IPS DF 6.9 (cell line): ENCODE results near the gene NUB1.

ENCODE experiments used
- DNase-seq: peaks from one replicate; pipeline ENCODE4 v3.0.0-alpha.2; 2013; ENCODE audit warnings: low read depth, low spot score
- H3K27ac ChIP-seq: one replicate; pipeline ENCODE4 v1.5.1; 2013; ENCODE audit warnings: low read length, control low read depth
- H3K27me3 ChIP-seq: 2 replicates; pipeline ENCODE4 v1.6.1; 2013; ENCODE audit warnings: mild to moderate bottlenecking, low read length; ENCODE audit not compliant: control insufficient read depth, insufficient read depth
- H3K36me3 ChIP-seq: 2 replicates; pipeline ENCODE4 v1.6.1; 2013; ENCODE audit warnings: low read length; ENCODE audit not compliant: control insufficient read depth, insufficient read depth
- H3K4me1 ChIP-seq: 2 replicates; pipeline ENCODE4 v1.6.1; 2013; ENCODE audit warnings: low read length; ENCODE audit not compliant: control insufficient read depth, insufficient read depth
- H3K4me3 ChIP-seq: 2 replicates; pipeline ENCODE4 v1.5.1; 2013; ENCODE audit warnings: mild to moderate bottlenecking, low read length
- H3K9me3 ChIP-seq: 2 replicates; pipeline ENCODE4 v1.6.1; 2013; ENCODE audit warnings: low read length, inconsistent platforms; ENCODE audit not compliant: control insufficient read depth, insufficient read depth
- WGBS: extraction: QIAGEN DNeasy Blood & Tissue Kit; methylation state at CpG from one replicate; pipeline ENCODE4 v1.1.7; 2013; ENCODE audit warnings: mixed read lengths, missing lambda C conversion rate; ENCODE audit not compliant: insufficient read length, insufficient coverage; 5-methylcytosine and 5-hydroxymethylcytosine counted together

The NUB1 gene

GRCh38 chr7:151343516-151343915 is 1.9 kb downstream of the NUB1 start:
- no peaks in the 10 kb centered on the region for H3K9me3 ChIP-seq
- no peaks in the 10 kb centered on the region for H3K4me1 ChIP-seq
- DNase-seq, result no peak
- H3K27ac ChIP-seq, result no peak overlapping the region
- WGBS, result no CpG with 5 or more reads among the region's 9 CpGs
- peaks cover 4% of the 10 kb centered on the region; the same call in 1 of the 2 replicates for H3K36me3 ChIP-seq
- H3K27me3 ChIP-seq, result no peaks in the 10 kb centered on the region
- no peak overlapping the region for H3K4me3 ChIP-seq

GRCh38 chr7:151345576-151346469 is 4.2 kb downstream of the NUB1 start:
- Histone ChIP-seq H3K36me3 (peaks cover 4% of the 10 kb centered on the region; the same call in 1 of the 2 replicates), H3K27me3 (no peaks in the 10 kb centered on the region), H3K4me1 (no peaks in the 10 kb centered on the region), H3K27ac (no peak overlapping the region), H3K4me3 (no peak overlapping the region), H3K9me3 (no peaks in the 10 kb centered on the region)
- no CpG with 5 or more reads among the region's 2 CpGs for WGBS
- DNase-seq, result no peak

- no peak for DNase-seq
- no peak overlapping the region for H3K4me3 ChIP-seq
- no peaks in the 10 kb centered on the region for H3K27me3 ChIP-seq
- no peaks in the 10 kb centered on the region for H3K9me3 ChIP-seq
- no peaks in the 10 kb centered on the region for H3K4me1 ChIP-seq
- H3K27ac ChIP-seq, result no peak overlapping the region
- no CpG with 5 or more reads among the region's 2 CpGs for WGBS
- H3K36me3 ChIP-seq, result peaks cover 4% of the 10 kb centered on the region; the same call in 1 of the 2 replicates
These were observed 4.8 kb downstream of the NUB1 start for GRCh38 chr7:151346470-151346769.

GRCh38 chr7:151347200-151347599 is 5.6 kb downstream of the NUB1 start:
- H3K4me1 ChIP-seq, result no peaks in the 10 kb centered on the region
- H3K27me3 ChIP-seq, result no peaks in the 10 kb centered on the region
- H3K9me3 ChIP-seq, result no peaks in the 10 kb centered on the region
- no peak overlapping the region for H3K27ac ChIP-seq
- WGBS, result no CpG with 5 or more reads among the region's 6 CpGs
- no peak overlapping the region for H3K4me3 ChIP-seq
- no peak for DNase-seq
- H3K36me3 ChIP-seq, result peaks cover 6% of the 10 kb centered on the region; the same call in 1 of the 2 replicates

- H3K9me3 ChIP-seq, result no peaks in the 10 kb centered on the region
- H3K27me3 ChIP-seq, result no peaks in the 10 kb centered on the region
- no peak overlapping the region for H3K4me3 ChIP-seq
- no peak for DNase-seq
- H3K27ac ChIP-seq, result no peak overlapping the region
- peaks cover 13% of the 10 kb centered on the region; the same call in 1 of the 2 replicates for H3K36me3 ChIP-seq
- no peaks in the 10 kb centered on the region for H3K4me1 ChIP-seq
- no CpG with 5 or more reads among the region's 4 CpGs for WGBS
These were observed 7.4 kb downstream of the NUB1 start for GRCh38 chr7:151348970-151349369.

GRCh38 chr7:151349507-151349853 is 7.9 kb downstream of the NUB1 start:
- WGBS, result no CpG with 5 or more reads among the region's 5 CpGs
- H3K4me3 ChIP-seq, result no peak overlapping the region
- H3K4me1 ChIP-seq, result no peaks in the 10 kb centered on the region
- H3K36me3 ChIP-seq, result peaks cover 13% of the 10 kb centered on the region; the same call in 1 of the 2 replicates
- no peak for DNase-seq
- H3K9me3 ChIP-seq, result no peaks in the 10 kb centered on the region
- H3K27ac ChIP-seq, result no peak overlapping the region
- H3K27me3 ChIP-seq, result no peaks in the 10 kb centered on the region

GRCh38 chr7:151351027-151351426 is 9.4 kb downstream of the NUB1 start:
- no peaks in the 10 kb centered on the region for H3K9me3 ChIP-seq
- no peaks in the 10 kb centered on the region for H3K4me1 ChIP-seq
- H3K27me3 ChIP-seq, result no peaks in the 10 kb centered on the region
- no peak for DNase-seq
- no CpG with 5 or more reads among the region's 8 CpGs for WGBS
- H3K36me3 ChIP-seq, result peaks cover 13% of the 10 kb centered on the region; the same call in 1 of the 2 replicates
- H3K4me3 ChIP-seq, result no peak overlapping the region
- no peak overlapping the region for H3K27ac ChIP-seq

GRCh38 chr7:151351967-151352366 is 10.4 kb downstream of the NUB1 start:
- no peak overlapping the region for H3K27ac ChIP-seq

GRCh38 chr7:151352512-151352911 is 10.9 kb downstream of the NUB1 start:
- Histone ChIP-seq H3K36me3 (peaks cover 13% of the 10 kb centered on the region), H3K27ac (no peak overlapping the region), H3K4me1 (no peaks in the 10 kb centered on the region), H3K9me3 (no peaks in the 10 kb centered on the region), H3K4me3 (no peak overlapping the region), H3K27me3 (no peaks in the 10 kb centered on the region)
- WGBS, result no CpG with 5 or more reads among the region's 5 CpGs
- no peak for DNase-seq

More at GRCh38 chr7:151351967-151352366, 10.4 kb downstream of the NUB1 start:
- no peaks in the 10 kb centered on the region for H3K4me1 ChIP-seq
- no peak overlapping the region for H3K4me3 ChIP-seq
- peaks cover 13% of the 10 kb centered on the region for H3K36me3 ChIP-seq
- H3K27me3 ChIP-seq, result no peaks in the 10 kb centered on the region
- no peak for DNase-seq
- no CpG with 5 or more reads among the region's 6 CpGs for WGBS
- H3K9me3 ChIP-seq, result no peaks in the 10 kb centered on the region

GRCh38 chr7:151361193-151361959 is 19.8 kb downstream of the NUB1 start:
- no peak for DNase-seq
- Histone ChIP-seq H3K27ac (no peak overlapping the region), H3K4me3 (no peak overlapping the region), H3K27me3 (no peaks in the 10 kb centered on the region), H3K4me1 (no peaks in the 10 kb centered on the region), H3K36me3 (peaks cover 4% of the 10 kb centered on the region), H3K9me3 (no peaks in the 10 kb centered on the region)
- no CpG with 5 or more reads among the region's 3 CpGs for WGBS
